HepG2 (cell line): Measurements from ENCODE around the gene CGB8. TPM values are rescaled to one million over a fixed set of nuclear protein-coding genes. Genes with fewer than 3 reads are reported as not detected.

Experiments
- ATAC-seq: fragments of 200-7000 bp; cut with Tn5 transposase; 3 replicates; pipeline ENCODE4 v1.9.1; 2020; ENCODE audit warnings: mild to moderate bottlenecking, moderate library complexity
- BruUV-seq: library from RNA; stranded (reverse); fragments of 400-500 nt; replicated peaks from 2 replicates; lab custom pipeline; 2021; lab: Mats Ljungman, UMichigan
- CTCF ChIA-PET: fragments of 300-600 bp; formaldehyde crosslinking; extraction: SDS; loops from one replicate; lab custom pipeline; 2021; ENCODE audit warnings: low total read pairs, inconsistent platforms, low intra/inter-chr PET ratio; lab: Yijun Ruan, JAX
- POLR2A ChIA-PET: fragments of 350-600 bp; sonication (Branson Sonifier 250); formaldehyde crosslinking; loops from one replicate; lab custom pipeline; 2020; ENCODE audit warnings: antibody characterized with exemption, inconsistent platforms; lab: Yijun Ruan, JAX
- DNase-seq: peaks from one replicate; pipeline ENCODE4 v3.0.0-alpha.2; 2015; ENCODE audit warnings: low spot score
- FAIRE-seq: peaks from 3 replicates; lab custom pipeline; 2011; peaks lifted over from hg19 to GRCh38; lab: Jason Lieb, UNC
- H2AFZ ChIP-seq: one replicate; pipeline ENCODE4 v1.6.1; 2011; ENCODE audit warnings: low read length, inconsistent platforms
- H3K27ac ChIP-seq: fragments of 300-600 bp; 3 replicates; pipeline ENCODE4 v1.8.0; 2011; ENCODE audit warnings: mixed run types, mild to moderate bottlenecking, mixed read lengths, low read length, inconsistent platforms; ENCODE audit not compliant: insufficient read depth; ENCODE audit errors: extremely low read length
- H3K27me3 ChIP-seq, 2 experiments: fragments of 200-600 bp in 1 of 2; 2 replicates in 1 of 2; 3 replicates in 1 of 2; pipeline versions ENCODE4 v1.6.0 to v1.8.0; 2011; ENCODE audit warnings: low read length in 2 of 2, mild to moderate bottlenecking in 2 of 2, moderate library complexity in 2 of 2, inconsistent platforms in 1 of 2; ENCODE audit not compliant: insufficient read depth in 2 of 2, control insufficient read depth in 1 of 2
- H3K36me3 ChIP-seq, 2 experiments: fragments of 200-600 bp in 1 of 2; replicated peaks in 1 of 2; 2 replicates in 1 of 2; 3 replicates in 1 of 2; pipeline versions ENCODE4 v1.5.1 to v1.8.0; 2011; ENCODE audit warnings: low read length in 2 of 2, inconsistent platforms in 1 of 2; ENCODE audit not compliant: insufficient read depth in 2 of 2, control insufficient read depth in 1 of 2
- H3K4me1 ChIP-seq: 2 replicates; pipeline ENCODE4 v1.5.1; 2012; ENCODE audit warnings: low read length, inconsistent platforms; ENCODE audit not compliant: insufficient read depth
- H3K4me2 ChIP-seq: 2 replicates; pipeline ENCODE4 v1.6.0; 2011; ENCODE audit warnings: low read depth, low read length, inconsistent platforms
- H3K4me3 ChIP-seq, 3 experiments: fragments of 200-600 bp in 1 of 3; sonication (generic), shearing (Covaris generic) in 1 of 3; replicated peaks in 1 of 3; 2 replicates each; pipeline ENCODE4 v1.5.1; 2011 to 2016; ENCODE audit warnings: low read length in 3 of 3, inconsistent platforms in 2 of 3, low read depth in 2 of 3, mild to moderate bottlenecking in 2 of 3, control low read depth in 1 of 3, mixed read lengths in 1 of 3; ENCODE audit not compliant: insufficient read depth in 1 of 3
- H3K79me2 ChIP-seq: one replicate; pipeline ENCODE4 v1.6.1; 2011; ENCODE audit warnings: low read length, inconsistent platforms; ENCODE audit not compliant: insufficient read depth
- H3K9ac ChIP-seq: 2 replicates; pipeline ENCODE4 v1.6.0; 2011; ENCODE audit warnings: mild to moderate bottlenecking, low read depth, low read length, inconsistent platforms; ENCODE audit not compliant: insufficient read depth
- H3K9me3 ChIP-seq: 2 replicates; pipeline ENCODE4 v1.5.1; 2012; ENCODE audit warnings: mild to moderate bottlenecking, low read length
- H4K20me1 ChIP-seq: 2 replicates; pipeline ENCODE4 v1.6.0; 2011; ENCODE audit warnings: inconsistent platforms, mild to moderate bottlenecking, low read length, moderate library complexity; ENCODE audit not compliant: insufficient read depth
- EED ChIP-seq: sonication (generic); formaldehyde crosslinking; IDR thresholded peaks from 2 replicates; pipeline ENCODE4 v1.5.0; 2020; ENCODE audit warnings: mild to moderate bottlenecking, missing genetic modification reagents
- MEF2D ChIP-seq: sonication (generic); formaldehyde crosslinking; IDR thresholded peaks from 2 replicates; pipeline ENCODE4 v1.5.1; 2020; ENCODE audit warnings: mild to moderate bottlenecking, missing genetic modification reagents
- NKX3-1 ChIP-seq: sonication (generic); formaldehyde crosslinking; IDR thresholded peaks from 2 replicates; pipeline ENCODE4 v1.5.0; 2020; ENCODE audit warnings: missing genetic modification reagents
- PRPF4 ChIP-seq: fragments of 200-400 bp; formaldehyde crosslinking; IDR thresholded peaks from 2 replicates; pipeline ENCODE4 v1.6.1; 2016; ENCODE audit warnings: low read length, low read depth; ENCODE audit not compliant: poor library complexity, severe bottlenecking
- RBAK ChIP-seq: sonication (generic); formaldehyde crosslinking; IDR thresholded peaks from 2 replicates; pipeline ENCODE4 v1.5.1; 2020; ENCODE audit warnings: mild to moderate bottlenecking, missing genetic modification reagents
- TCF12 ChIP-seq, 2 experiments: fragments of 450-650 bp in 1 of 2; sonication (generic) in 1 of 2; formaldehyde crosslinking in 1 of 2; IDR thresholded peaks; 2 replicates each; pipeline versions ENCODE4 v1.6.1 to v1.8.0; 2017 to 2022; ENCODE audit warnings: antibody characterized with exemption in 1 of 2, mild to moderate bottlenecking in 1 of 2, missing genetic modification reagents in 1 of 2, moderate library complexity in 1 of 2
- ZBTB38 ChIP-seq: sonication (generic); formaldehyde crosslinking; IDR thresholded peaks from 2 replicates; pipeline ENCODE4 v1.5.1; 2020; ENCODE audit warnings: mild to moderate bottlenecking, missing genetic modification reagents
- ZFP37 ChIP-seq: sonication (generic); formaldehyde crosslinking; IDR thresholded peaks from 2 replicates; pipeline ENCODE4 v1.4.0; 2020; ENCODE audit warnings: missing genetic modification reagents, borderline replicate concordance
- ZMAT3 ChIP-seq: sonication (generic); formaldehyde crosslinking; conservative IDR thresholded peaks from 2 replicates; pipeline ENCODE4 v1.7.0; 2021; ENCODE audit warnings: missing genetic modification reagents
- ZNF383 ChIP-seq: sonication (generic); formaldehyde crosslinking; IDR thresholded peaks from 2 replicates; pipeline ENCODE4 v1.4.0; 2020; ENCODE audit warnings: missing genetic modification reagents, mild to moderate bottlenecking, borderline replicate concordance
- ZNF567 ChIP-seq: sonication (generic); formaldehyde crosslinking; IDR thresholded peaks from 2 replicates; pipeline ENCODE4 v1.8.1; 2023; ENCODE audit warnings: mild to moderate bottlenecking, missing genetic modification reagents, borderline replicate concordance
- ZNF772 ChIP-seq: sonication (generic); formaldehyde crosslinking; IDR thresholded peaks from 2 replicates; pipeline ENCODE4 v1.5.0; 2020; ENCODE audit warnings: mild to moderate bottlenecking, missing genetic modification reagents
- ZNF782 ChIP-seq: sonication (generic); formaldehyde crosslinking; IDR thresholded peaks from 2 replicates; pipeline ENCODE4 v1.4.0; 2020; ENCODE audit warnings: missing genetic modification reagents, mild to moderate bottlenecking, borderline replicate concordance
- ZNF878 ChIP-seq: sonication (generic); formaldehyde crosslinking; IDR thresholded peaks from 2 replicates; pipeline ENCODE4 v1.8.1; 2023; ENCODE audit warnings: mild to moderate bottlenecking, missing genetic modification reagents, moderate library complexity
- WGBS: methylation state at CpG from one replicate; pipeline ENCODE4 v1.1.6; 2017; ENCODE audit warnings: low lambda C conversion rate; 5-methylcytosine and 5-hydroxymethylcytosine counted together
- in situ Hi-C: cut with HindIII; loops from 2 replicates; pipeline ENCODE4 v1.10.0; 2017; ENCODE audit warnings: low pct_unique_long_range_greater_than_20kb; ENCODE audit not compliant: extremely low pct_ligation_motif_present
- intact Hi-C: fragments of 100-400 bp; cut with micrococcal nuclease; formaldehyde crosslinking; loops from one replicate; pipeline ENCODE4 v1.10.0; 2022; ENCODE audit not compliant: unreplicated experiment
- polyA plus RNA-seq, 8 experiments: library from polyadenylated mRNA; depleted of rRNA in 3 of 8; stranded (reverse) in 7 of 8; unstranded in 1 of 8; fragments of >200 nt; fragmentation: Illumina TruSeq in 4 of 8; extraction: Trizol in 4 of 8; gene quantifications; 2 replicates each; pipeline versions ENCODE4 v1.2.1 to v1.2.3, GENCODE V29; 2011 to 2016; ENCODE audit warnings: low read depth in 4 of 8, missing spikeins in 1 of 8, mixed read lengths in 1 of 8; ENCODE audit not compliant: insufficient read depth in 1 of 8
- total RNA-seq, 5 experiments: library from RNA; depleted of rRNA; stranded (reverse); fragments of >200 nt; fragmentation: Illumina TruSeq; extraction: Trizol; gene quantifications; 2 replicates each; pipeline ENCODE4 v1.2.3, GENCODE V29; 2016; ENCODE audit warnings: low read depth in 1 of 5
- TF ChIP-seq, protein P1 (sequence below): sonication (generic); formaldehyde crosslinking; IDR thresholded peaks from 2 replicates; pipeline ENCODE4 v1.4.0; 2020; ENCODE audit warnings: low read depth, mild to moderate bottlenecking, missing genetic modification reagents
- TF ChIP-seq, protein P2 (sequence below): sonication (generic); formaldehyde crosslinking; IDR thresholded peaks from 2 replicates; pipeline ENCODE4 v1.4.0; 2020; ENCODE audit warnings: missing genetic modification reagents
- TF ChIP-seq, protein P3 (sequence below): sonication (generic); formaldehyde crosslinking; IDR thresholded peaks from 2 replicates; pipeline ENCODE4 v1.4.0; 2020; ENCODE audit warnings: missing genetic modification reagents

Gene CGB8
- total and polyA plus RNA-seq, 2 of the 13 experiments (the other 11 are each of a cell fraction or from before 2014, with no cell fraction given), result not detected

DNA sequence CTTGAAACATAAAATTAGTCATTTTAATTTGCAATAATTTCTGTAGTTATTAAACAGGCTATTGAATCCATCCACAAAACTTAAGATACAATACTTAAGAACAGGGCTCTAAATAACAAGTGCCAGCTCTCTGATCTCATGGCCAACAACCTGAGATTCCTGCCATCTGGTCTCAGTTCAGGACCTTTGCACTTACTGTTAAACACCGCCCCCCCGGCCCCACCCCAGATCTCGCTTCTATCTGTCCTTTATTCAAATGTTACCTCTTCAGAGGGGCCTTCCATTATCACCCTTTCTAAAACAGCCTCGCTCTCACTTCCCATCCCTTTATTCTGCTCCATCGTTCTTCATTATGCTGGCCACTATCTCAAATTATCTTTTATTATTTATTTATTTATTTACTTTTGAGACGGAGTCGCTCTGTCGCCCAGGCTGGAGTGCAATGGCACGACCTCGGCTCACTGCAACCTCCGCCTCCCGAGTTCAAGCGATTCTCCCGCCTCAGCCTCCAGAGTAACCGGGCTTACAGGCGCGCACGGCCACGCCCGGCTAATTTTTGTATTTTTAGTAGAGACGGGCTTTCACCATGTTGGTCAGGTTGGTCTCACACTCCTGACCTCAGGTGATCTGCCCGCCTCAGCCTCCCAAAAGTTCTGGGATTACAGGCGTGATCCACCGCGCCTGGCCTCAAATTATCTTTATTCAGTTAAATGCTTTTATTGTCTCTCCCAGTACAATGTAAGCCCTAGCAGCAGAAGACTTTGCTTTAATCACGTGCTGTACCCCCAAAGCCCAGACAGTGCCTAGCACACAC, 35.5 kb upstream of the CGB8 start:
- FAIRE-seq (no peak), ATAC-seq (peak; percentile 8; the same call in 2 of the 3 replicates), DNase-seq (no peak)
- Histone ChIP-seq H2AFZ (peak overlapping the region; percentile 24), H3K9ac (peak overlapping the region; percentile 99), H3K4me2 (peak overlapping the region; percentile 79), H3K9me3 (no peaks in the 10 kb centered on the region; the same call in 1 of the 2 replicates), H3K79me2 (peaks cover 38% of the 10 kb centered on the region), H3K27me3 (no peaks in the 10 kb centered on the region; a peak in 1 of 5 replicates), H3K27ac (peak overlapping the region; percentile 94), H3K36me3 (peaks cover 10 to 14% of the 10 kb centered on the region in 2 experiments), H3K4me1 (peaks cover 53% of the 10 kb centered on the region), H4K20me1 (peaks cover 33% of the 10 kb centered on the region), H3K4me3 (peak overlapping the region; percentile 25 to 91 (median 45); a peak in 5 of 6 replicates)
- ChIA-PET CTCF (no interaction called here), POLR2A (no interaction called here)
- BruUV-seq, result no TSS peak
- 57% methylated on average over 26 of the region's 26 CpGs for WGBS
- in situ Hi-C loops (no loop called here), intact Hi-C loops (no loop called here)
- TF ChIP-seq ZNF782 (CRISPR knock-in tag), result no peak
- TF ChIP-seq, protein P1, sequence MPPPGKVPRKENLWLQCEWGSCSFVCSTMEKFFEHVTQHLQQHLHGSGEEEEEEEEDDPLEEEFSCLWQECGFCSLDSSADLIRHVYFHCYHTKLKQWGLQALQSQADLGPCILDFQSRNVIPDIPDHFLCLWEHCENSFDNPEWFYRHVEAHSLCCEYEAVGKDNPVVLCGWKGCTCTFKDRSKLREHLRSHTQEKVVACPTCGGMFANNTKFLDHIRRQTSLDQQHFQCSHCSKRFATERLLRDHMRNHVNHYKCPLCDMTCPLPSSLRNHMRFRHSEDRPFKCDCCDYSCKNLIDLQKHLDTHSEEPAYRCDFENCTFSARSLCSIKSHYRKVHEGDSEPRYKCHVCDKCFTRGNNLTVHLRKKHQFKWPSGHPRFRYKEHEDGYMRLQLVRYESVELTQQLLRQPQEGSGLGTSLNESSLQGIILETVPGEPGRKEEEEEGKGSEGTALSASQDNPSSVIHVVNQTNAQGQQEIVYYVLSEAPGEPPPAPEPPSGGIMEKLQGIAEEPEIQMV (CRISPR knock-in tag), result peak; percentile 16; the same call in 1 of the 2 replicates
- 0 out of 2 replicates have a peak, but pooled peaks have one; percentile 44 for TF ChIP-seq ZNF878 (CRISPR knock-in tag)
- TF ChIP-seq MEF2D (CRISPR knock-in tag), result no peak
- TF ChIP-seq ZFP37 (CRISPR knock-in tag), result no peak
- TF ChIP-seq ZNF567 (CRISPR knock-in tag), result 0 out of 2 replicates have a peak, but pooled peaks have one; percentile 22
- 0 out of 2 replicates have a peak, but pooled peaks have one; percentile 4 for TF ChIP-seq ZMAT3 (CRISPR knock-in tag)
- TF ChIP-seq NKX3-1 (CRISPR knock-in tag), result no peak
- TF ChIP-seq, protein P2, sequence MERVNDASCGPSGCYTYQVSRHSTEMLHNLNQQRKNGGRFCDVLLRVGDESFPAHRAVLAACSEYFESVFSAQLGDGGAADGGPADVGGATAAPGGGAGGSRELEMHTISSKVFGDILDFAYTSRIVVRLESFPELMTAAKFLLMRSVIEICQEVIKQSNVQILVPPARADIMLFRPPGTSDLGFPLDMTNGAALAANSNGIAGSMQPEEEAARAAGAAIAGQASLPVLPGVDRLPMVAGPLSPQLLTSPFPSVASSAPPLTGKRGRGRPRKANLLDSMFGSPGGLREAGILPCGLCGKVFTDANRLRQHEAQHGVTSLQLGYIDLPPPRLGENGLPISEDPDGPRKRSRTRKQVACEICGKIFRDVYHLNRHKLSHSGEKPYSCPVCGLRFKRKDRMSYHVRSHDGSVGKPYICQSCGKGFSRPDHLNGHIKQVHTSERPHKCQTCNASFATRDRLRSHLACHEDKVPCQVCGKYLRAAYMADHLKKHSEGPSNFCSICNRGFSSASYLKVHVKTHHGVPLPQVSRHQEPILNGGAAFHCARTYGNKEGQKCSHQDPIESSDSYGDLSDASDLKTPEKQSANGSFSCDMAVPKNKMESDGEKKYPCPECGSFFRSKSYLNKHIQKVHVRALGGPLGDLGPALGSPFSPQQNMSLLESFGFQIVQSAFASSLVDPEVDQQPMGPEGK (CRISPR knock-in tag), result 0 out of 2 replicates have a peak, but pooled peaks have one; percentile 12
- peak; percentile 90 for TF ChIP-seq PRPF4
- 0 out of 2 replicates have a peak, but pooled peaks have one; percentile 19 for TF ChIP-seq EED (CRISPR knock-in tag)
- TF ChIP-seq, protein P3, sequence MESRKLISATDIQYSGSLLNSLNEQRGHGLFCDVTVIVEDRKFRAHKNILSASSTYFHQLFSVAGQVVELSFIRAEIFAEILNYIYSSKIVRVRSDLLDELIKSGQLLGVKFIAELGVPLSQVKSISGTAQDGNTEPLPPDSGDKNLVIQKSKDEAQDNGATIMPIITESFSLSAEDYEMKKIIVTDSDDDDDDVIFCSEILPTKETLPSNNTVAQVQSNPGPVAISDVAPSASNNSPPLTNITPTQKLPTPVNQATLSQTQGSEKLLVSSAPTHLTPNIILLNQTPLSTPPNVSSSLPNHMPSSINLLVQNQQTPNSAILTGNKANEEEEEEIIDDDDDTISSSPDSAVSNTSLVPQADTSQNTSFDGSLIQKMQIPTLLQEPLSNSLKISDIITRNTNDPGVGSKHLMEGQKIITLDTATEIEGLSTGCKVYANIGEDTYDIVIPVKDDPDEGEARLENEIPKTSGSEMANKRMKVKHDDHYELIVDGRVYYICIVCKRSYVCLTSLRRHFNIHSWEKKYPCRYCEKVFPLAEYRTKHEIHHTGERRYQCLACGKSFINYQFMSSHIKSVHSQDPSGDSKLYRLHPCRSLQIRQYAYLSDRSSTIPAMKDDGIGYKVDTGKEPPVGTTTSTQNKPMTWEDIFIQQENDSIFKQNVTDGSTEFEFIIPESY (CRISPR knock-in tag), result 0 out of 2 replicates have a peak, but pooled peaks have one; percentile 17
- TF ChIP-seq RBAK, result 0 out of 2 replicates have a peak, but pooled peaks have one; percentile 39
- TF ChIP-seq TCF12 (IDR thresholded peaks at IDR 0.05), result no peak
- 0 out of 2 replicates have a peak, but pooled peaks have one; percentile 18 for TF ChIP-seq TCF12 (CRISPR knock-in tag; IDR thresholded peaks at IDR 0.05)
- TF ChIP-seq ZBTB38, result peak; percentile 91
- no peak for TF ChIP-seq ZNF383 (CRISPR knock-in tag)
- peak; percentile 4; the same call in 1 of the 2 replicates for TF ChIP-seq ZNF772 (CRISPR knock-in tag)
